LNCaP clone FGC (cell line): ENCODE measurements around the gene SOSTDC1.
"Not testable (repeated sequence)": the region's sequence is repeated elsewhere in the genome, so short reads cannot be mapped to it uniquely, and the experiment has no call there.

Experiments used
- DNase-seq: peaks from one replicate; pipeline ENCODE4 v3.0.0-alpha.2; 2011; ENCODE audit warnings: low read depth
- H3K4me3 ChIP-seq: 2 replicates; pipeline ENCODE4 v1.5.1; 2011; ENCODE audit warnings: mild to moderate bottlenecking, low read depth, low read length, control low read depth
- CTCF ChIP-seq: IDR thresholded peaks from 2 replicates; pipeline ENCODE4 v1.5.1; 2012; ENCODE audit warnings: mild to moderate bottlenecking; ENCODE audit not compliant: control insufficient read depth, insufficient read depth; ENCODE audit errors: extremely low read depth

Gene SOSTDC1

DNA sequence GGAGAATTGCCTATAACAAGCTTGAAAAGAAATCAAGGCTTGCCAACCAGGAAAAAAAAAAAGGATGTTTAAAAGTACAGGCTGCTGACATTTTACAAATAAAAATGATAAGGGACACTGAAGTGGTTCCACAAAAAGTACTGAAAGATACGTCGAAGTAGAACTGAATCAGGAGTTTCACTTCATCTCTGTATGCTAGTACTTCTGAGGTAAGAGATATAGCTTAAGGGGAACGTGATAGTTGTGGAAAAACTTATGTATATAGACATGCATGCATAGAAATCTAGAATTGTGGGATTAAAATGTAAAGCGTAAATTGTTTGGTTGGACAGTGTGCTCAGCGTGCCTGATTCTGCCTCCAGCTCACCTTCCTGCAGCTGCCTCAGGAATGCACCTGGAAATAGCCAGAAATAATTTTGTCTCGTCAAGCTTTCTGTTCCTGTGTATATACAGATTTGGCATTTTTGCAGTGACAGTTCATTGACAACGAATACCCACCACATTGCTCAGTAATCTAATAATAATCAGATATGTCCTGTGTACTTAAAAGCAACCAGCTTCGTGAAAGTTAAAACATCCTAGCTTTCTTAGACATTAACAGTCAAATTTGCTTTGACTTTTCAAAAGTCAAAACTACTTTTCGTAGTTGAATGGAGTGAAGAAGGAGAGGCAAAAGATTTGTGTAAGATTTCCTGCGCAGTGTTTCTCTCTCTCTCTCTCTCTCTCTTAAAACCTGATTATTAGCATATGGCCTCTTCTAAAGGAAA lies 1.4 kb downstream of the SOSTDC1 start:
- H3K4me3 ChIP-seq, result no peak overlapping the region
- no peak for DNase-seq
- no peak for TF ChIP-seq CTCF

- DNase-seq, result no peak
- TF ChIP-seq CTCF, result no peak
- no peak overlapping the region for H3K4me3 ChIP-seq
These were observed 2.0 kb downstream of the SOSTDC1 start for GRCh38 chr7:16463520-16463919.

DNA sequence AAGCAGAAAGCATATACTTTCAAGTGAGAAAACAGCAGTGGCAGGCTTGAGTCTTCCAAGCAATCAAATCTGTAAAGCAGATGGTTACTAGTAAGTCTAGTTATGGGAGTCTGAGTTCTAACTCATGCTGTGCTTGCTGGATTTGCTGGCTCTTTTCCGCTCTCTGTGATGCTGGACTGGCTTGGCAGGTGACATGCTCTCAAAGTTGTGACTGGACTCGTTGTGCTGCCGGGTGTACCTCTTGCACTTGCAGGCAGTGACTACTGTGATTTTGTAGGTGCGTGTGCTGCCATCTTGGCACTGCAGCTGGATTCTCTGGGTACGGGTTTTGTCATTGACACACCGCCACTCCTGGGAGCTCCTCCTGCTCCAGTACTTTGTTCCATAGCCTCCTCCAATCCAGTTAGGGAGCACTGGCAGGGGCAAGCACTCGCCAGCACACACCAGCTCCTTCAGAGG lies 3.1 kb downstream of the SOSTDC1 start:
- no peak for TF ChIP-seq CTCF
- no peak for DNase-seq
- no peak overlapping the region for H3K4me3 ChIP-seq

DNA sequence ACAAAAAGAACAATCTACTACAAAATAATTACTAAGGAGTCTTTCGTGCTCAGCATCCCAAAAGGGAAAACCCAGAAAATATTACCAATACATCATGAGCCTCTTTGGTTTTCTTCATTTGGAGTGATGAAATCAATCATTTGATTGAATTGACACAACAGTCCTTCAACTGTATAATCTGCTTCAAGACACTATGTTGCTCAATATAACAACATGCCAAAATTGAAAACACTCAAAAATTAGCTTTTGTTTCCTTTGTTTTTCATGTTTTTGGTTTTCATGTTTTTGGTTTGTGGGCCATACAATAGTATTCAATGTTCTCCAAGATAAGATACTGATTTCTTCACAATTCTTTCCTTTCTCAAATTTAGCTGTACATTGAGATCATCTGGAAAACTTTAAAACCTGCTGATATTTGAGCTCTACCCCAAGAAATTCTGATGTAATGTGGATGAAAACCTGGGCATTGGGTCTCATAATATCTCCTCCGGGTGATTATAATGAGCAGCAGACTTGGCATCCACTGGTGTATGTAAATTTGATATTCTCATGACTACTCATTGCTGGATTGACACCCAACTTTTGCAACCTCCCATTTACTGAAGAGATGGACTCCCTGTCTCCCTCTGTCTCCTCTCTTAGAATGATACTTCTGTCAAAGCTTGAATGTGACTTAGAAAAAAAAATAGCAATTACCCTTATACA lies 4.6 kb downstream of the SOSTDC1 start:
- no peak overlapping the region for H3K4me3 ChIP-seq
- TF ChIP-seq CTCF, result no peak
- DNase-seq, result no peak

GRCh38 chr7:16456303-16456702 lies 9.2 kb downstream of the SOSTDC1 start:
- not testable (repeated sequence) for DNase-seq, H3K4me3 ChIP-seq

GRCh38 chr7:16455591-16455990 lies 9.9 kb downstream of the SOSTDC1 start:
- no peak for TF ChIP-seq CTCF
- DNase-seq, result no peak
- no peak overlapping the region for H3K4me3 ChIP-seq

DNA sequence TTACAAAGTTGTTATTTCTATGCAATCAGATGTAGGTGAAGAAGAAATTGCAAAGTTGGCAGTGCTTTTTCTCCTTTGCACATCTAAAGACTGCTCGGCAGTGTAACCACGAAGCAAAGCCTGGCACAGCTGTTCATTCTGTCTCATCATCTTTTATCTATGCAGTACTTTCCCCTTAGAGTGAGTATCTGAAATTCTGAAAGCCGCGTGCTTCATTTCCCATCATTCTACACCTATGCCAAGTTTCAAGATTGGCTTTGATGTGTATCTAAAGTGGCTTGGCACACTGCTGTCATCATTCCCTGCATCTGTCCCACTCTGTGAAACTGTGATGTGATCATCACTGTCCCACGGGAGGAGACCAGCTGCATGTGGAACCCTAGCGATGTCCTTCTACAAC lies 15.2 kb downstream of the SOSTDC1 start:
- DNase-seq, result no peak
- TF ChIP-seq CTCF, result no peak
- no peak overlapping the region for H3K4me3 ChIP-seq
